Smooth muscle cell (in vitro differentiated cells): Measurements from ENCODE around the gene TAF4. TPM values are rescaled to one million over a fixed set of nuclear protein-coding genes. Genes with fewer than 3 reads are reported as not detected.

Experiments
- DNase-seq: peaks from one replicate; lab custom pipeline; 2025; ENCODE audit not compliant: unreplicated experiment; lab: John Stamatoyannopoulos, UW
- H2AFZ ChIP-seq: fragments of 200-600 bp; sonication (generic); 2 replicates; pipeline ENCODE4 v1.6.0; 2016; ENCODE audit warnings: antibody characterized with exemption, low read depth, mild to moderate bottlenecking
- H3F3A ChIP-seq: fragments of 200-600 bp; sonication (generic); 2 replicates; pipeline ENCODE4 v1.6.0; 2017; ENCODE audit warnings: antibody characterized with exemption, low read depth
- H3K27ac ChIP-seq: fragments of 200-600 bp; sonication (generic); 2 replicates; pipeline ENCODE4 v1.5.1; 2016; ENCODE audit warnings: low read depth, mild to moderate bottlenecking
- H3K27me3 ChIP-seq: fragments of 200-600 bp; sonication (generic); 2 replicates; pipeline ENCODE4 v1.6.1; 2016; ENCODE audit warnings: low read depth, mild to moderate bottlenecking
- H3K36me3 ChIP-seq: fragments of 200-600 bp; sonication (generic); 2 replicates; pipeline ENCODE4 v1.5.1; 2016; ENCODE audit warnings: low read depth
- H3K4me1 ChIP-seq: fragments of 200-600 bp; sonication (generic); 2 replicates; pipeline ENCODE4 v1.5.1; 2016; ENCODE audit warnings: low read depth
- H3K4me2 ChIP-seq: fragments of 200-600 bp; sonication (generic); 2 replicates; pipeline ENCODE4 v1.6.0; 2016; ENCODE audit warnings: mild to moderate bottlenecking
- H3K4me3 ChIP-seq: fragments of 200-600 bp; sonication (generic); 2 replicates; pipeline ENCODE4 v1.5.1; 2016; ENCODE audit warnings: mild to moderate bottlenecking
- H3K79me2 ChIP-seq: fragments of 200-600 bp; sonication (generic); 2 replicates; pipeline ENCODE4 v1.6.0; 2016; ENCODE audit warnings: low read depth, mild to moderate bottlenecking
- H3K9ac ChIP-seq: fragments of 200-600 bp; sonication (generic); 2 replicates; pipeline ENCODE4 v1.6.0; 2016; ENCODE audit warnings: low read depth
- H3K9me3 ChIP-seq: fragments of 200-600 bp; sonication (generic); replicated peaks from 2 replicates; pipeline ENCODE4 v1.5.1; 2016; ENCODE audit warnings: low read depth
- H4K20me1 ChIP-seq: fragments of 200-600 bp; sonication (generic); 2 replicates; pipeline ENCODE4 v1.6.0; 2016; ENCODE audit warnings: low read depth
- CTCF ChIP-seq: fragments of 200-600 bp; sonication (generic); IDR thresholded peaks from 2 replicates; pipeline ENCODE4 v1.5.1; 2017; ENCODE audit warnings: borderline replicate concordance, mild to moderate bottlenecking, antibody characterized with exemption; ENCODE audit not compliant: insufficient read depth, poor library complexity, severe bottlenecking
- WGBS: methylation state at CpG from one replicate; pipeline ENCODE4 v1.1.7; 2016; ENCODE audit warnings: low lambda C conversion rate; 5-methylcytosine and 5-hydroxymethylcytosine counted together
- polyA plus RNA-seq: library from polyadenylated mRNA; unstranded; fragments of >200 nt; fragmentation: Nextera tagmentation; extraction: Ambion mirVana; gene quantifications from 2 replicates; pipeline ENCODE4 v1.2.1, GENCODE V29; 2016
- total RNA-seq: library from RNA; depleted of rRNA; stranded (reverse); fragments of >200 nt; gene quantifications from 2 replicates; pipeline ENCODE4 v1.2.3, GENCODE V29; 2014

Gene TAF4
- total and polyA plus RNA-seq, 2 experiments from 2014 or later: 0.67 to 8.5 TPM

DNA sequence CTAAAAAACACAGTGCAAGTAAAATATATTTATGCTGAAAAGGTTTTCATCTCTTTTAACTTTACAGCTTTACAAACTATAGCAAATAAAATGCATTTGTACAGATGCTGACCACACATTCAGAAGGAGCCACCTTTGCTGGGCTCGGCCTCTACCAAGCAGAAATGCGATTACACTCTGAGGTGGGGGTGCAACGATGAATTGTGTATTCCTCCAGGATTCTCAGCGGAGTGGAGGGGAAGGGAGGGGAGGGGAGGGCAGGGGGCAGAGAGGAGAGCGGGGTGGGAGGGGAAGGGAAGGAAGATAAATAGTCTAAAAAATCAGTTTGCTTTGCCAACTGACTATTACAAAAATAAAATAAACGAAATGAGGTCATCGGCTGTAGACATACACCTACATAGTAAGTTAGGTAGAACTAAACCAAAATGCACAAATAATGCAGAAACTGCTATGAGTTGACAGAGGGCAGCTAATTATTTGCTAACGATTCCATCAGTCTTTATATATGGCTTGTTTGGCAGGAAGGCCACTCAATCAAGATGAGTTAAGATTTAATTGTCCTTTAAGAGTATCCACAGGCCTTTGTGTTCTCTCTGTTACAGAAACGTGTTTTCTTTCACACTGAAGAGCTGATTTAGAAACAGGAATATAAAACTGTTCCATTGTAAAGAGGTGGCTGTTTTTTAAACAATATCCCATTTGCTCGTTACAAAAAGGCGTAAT lies 90.1 kb downstream of the TAF4 start:
- Histone ChIP-seq H2AFZ (no peak overlapping the region), H3K36me3 (no peaks in the 10 kb centered on the region), H3K4me3 (no peak overlapping the region), H3K27me3 (no peaks in the 10 kb centered on the region), H4K20me1 (peaks cover 5% of the 10 kb centered on the region), H3K4me1 (no peaks in the 10 kb centered on the region), H3K4me2 (no peak overlapping the region), H3K9me3 (no peaks in the 10 kb centered on the region), H3K27ac (no peak overlapping the region), H3K9ac (no peak overlapping the region), H3F3A (no peaks in the 10 kb centered on the region), H3K79me2 (no peaks in the 10 kb centered on the region)
- 93% methylated on average over 9 of the region's 11 CpGs for WGBS
- no peak for DNase-seq
- no peak for TF ChIP-seq CTCF

- no peak overlapping the region for H3K9ac ChIP-seq
- TF ChIP-seq CTCF: no peak
- no peaks in the 10 kb centered on the region for H3K36me3 ChIP-seq
- H3K27ac ChIP-seq: no peak overlapping the region
- no peak overlapping the region for H2AFZ ChIP-seq
- H3K4me3 ChIP-seq: no peak overlapping the region
- no peaks in the 10 kb centered on the region for H3K79me2 ChIP-seq
- H4K20me1 ChIP-seq: peaks cover 5% of the 10 kb centered on the region
- H3K9me3 ChIP-seq: no peaks in the 10 kb centered on the region
- no peak for DNase-seq
- over 99% methylated on average over 14 of the region's 14 CpGs for WGBS
- no peak overlapping the region for H3K4me2 ChIP-seq
- no peaks in the 10 kb centered on the region for H3K4me1 ChIP-seq
- no peaks in the 10 kb centered on the region for H3K27me3 ChIP-seq
- no peaks in the 10 kb centered on the region for H3F3A ChIP-seq
These were observed 91.4 kb downstream of the TAF4 start for GRCh38 chr20:61974357-61974665.

GRCh38 chr20:61973515-61974356 lies 91.9 kb downstream of the TAF4 start:
- Histone ChIP-seq H3K4me1 (no peaks in the 10 kb centered on the region), H2AFZ (no peak overlapping the region), H3K9me3 (no peaks in the 10 kb centered on the region), H3K36me3 (no peaks in the 10 kb centered on the region), H3F3A (no peaks in the 10 kb centered on the region), H3K4me2 (no peak overlapping the region), H3K4me3 (no peak overlapping the region), H3K27ac (no peak overlapping the region), H3K9ac (no peak overlapping the region), H3K79me2 (no peaks in the 10 kb centered on the region), H3K27me3 (no peaks in the 10 kb centered on the region), H4K20me1 (peaks cover 3% of the 10 kb centered on the region)
- no peak for TF ChIP-seq CTCF
- no peak for DNase-seq
- 96% methylated on average over 25 of the region's 25 CpGs for WGBS
